Stimulated activated CD4-positive, alpha-beta T cell treated with anti-CD3 and anti-CD28 coated beads, TNF-alpha, amount 100 ng/mL, for 4 hours (primary cell): ENCODE measurements around the gene FHOD1.

Experiments
- DNase-seq, 3 experiments: peaks; one replicate each; pipeline ENCODE4 v3.0.0-alpha.2; 2020; ENCODE audit warnings: low read depth in 3 of 3

Gene FHOD1

DNA sequence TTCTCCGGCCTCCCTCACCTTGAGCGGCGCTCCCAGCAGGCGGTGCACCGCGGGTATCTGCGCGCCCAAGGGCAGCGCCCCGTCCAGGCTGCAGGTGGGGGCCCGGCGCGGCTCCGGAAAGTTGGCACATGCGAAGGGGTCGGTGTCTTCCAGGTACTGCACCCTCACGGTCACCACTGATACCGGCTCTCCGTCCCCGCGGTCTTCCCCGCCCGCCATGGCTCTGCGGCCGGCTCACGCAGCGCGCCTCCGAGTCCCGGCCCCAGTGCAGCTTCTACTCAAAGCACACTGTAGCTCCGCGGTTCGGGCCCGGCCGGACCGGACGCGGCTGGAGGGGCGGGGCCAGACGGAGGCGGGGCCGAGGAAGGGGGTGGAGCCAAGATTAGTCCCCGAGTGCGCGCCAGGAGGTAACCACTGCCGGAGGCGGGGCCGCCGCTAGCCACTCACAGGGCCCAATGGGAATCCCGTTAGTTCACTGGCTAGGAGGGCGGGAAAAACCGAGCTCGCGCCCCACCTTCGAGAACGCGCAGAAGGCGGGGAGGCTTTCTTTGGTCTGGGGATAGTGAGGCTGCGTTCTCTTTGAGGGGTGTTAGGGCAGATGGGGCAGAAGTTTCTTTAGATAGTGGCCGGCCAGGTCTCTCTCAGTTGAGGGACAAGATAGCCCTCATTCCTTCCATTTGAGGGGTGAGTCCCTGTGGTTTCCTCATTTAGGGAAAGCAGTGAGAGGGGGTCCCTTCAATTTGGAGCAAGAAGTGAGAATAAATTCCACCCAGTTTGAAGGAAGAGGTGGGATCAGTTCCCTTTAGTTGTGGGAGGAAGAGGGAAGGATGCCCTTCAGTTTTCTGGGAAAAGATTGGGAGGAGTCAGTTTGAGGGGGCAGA is at the start of gene FHOD1:
TSS of gene FHOD1 (minus strand) at position 290 of the 881 bp plus-strand sequence. CDS start at position 219, 71 bp downstream.
- DNase-seq = peak; percentile 87 to 98 (median 90)

- DNase-seq = no peak
Measured at GRCh38 chr16:67296420-67296819, 49.1 kb upstream of the FHOD1 start.

DNA sequence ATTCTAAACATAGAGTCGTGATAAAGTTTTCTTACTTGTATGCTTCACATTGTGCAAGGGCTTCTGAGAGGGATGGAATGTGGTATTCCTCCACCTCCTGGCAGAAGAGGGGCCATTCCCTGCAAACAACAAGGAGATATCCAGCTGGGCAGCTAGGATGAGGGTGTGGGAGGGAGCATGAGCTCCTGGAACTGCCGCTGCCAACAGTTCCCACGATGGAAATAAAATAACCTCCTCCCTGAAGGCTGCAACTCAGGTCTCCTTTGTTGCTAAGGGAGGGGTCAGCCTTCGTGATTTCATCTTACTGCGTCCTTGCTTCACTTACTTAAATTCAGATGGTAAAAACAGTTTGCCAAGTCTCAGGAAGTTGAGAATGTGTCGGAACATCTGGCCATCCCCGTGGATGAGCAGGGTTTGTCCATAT is 47.7 kb upstream of the FHOD1 start:
- no peak for DNase-seq

DNA sequence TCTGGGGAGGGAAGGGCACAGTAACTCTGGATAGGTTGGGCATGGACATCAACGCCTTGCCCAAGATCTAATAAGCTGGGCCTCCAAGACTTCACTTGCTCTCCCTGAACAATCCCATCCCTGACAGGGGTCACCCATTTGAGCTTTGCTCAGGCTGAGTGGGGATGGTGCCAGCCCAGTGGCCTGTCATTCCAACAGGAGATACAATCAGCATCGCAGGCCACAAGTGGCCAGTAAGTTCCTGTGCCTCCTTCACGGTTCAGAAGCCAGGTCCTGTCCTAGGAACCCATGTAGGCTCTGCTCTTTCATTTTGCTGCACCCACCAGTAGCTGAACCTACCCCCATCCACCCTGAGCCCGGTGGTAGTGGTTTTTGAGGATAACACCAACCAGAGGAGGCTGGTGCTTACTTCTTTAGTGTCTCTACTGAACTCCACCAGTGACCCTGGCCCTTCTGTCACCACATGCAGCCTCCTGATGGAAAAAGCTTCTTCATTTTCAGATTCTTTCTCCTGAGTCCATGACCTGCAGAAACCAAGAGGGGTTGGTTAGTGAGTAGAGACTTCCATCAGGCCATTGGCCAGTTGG is 47.0 kb upstream of the FHOD1 start:
- no peak for DNase-seq

DNA sequence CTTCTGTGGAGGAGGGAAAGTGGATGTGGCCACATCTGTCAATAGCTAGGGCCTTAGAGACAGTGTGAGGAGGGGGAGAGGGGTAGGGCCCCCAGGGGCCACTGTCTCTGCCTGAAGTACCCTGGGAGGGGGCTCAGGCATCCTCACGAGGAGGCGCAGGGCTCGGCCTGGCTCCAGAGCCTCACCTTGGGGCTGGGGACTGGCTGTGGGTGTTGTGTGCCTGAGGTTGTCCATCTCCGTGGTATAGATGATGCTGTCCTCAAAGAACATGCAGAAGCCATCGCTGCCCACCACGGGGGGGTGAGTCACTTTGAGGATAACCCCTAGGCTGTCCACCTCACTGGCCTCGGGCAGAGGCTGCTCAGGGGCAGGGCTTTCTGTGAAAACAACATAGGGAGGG is 44.2 kb upstream of the FHOD1 start:
- no peak for DNase-seq

- DNase-seq = no peak
Measured at GRCh38 chr16:67287960-67288359, 40.7 kb upstream of the FHOD1 start.

GRCh38 chr16:67286441-67287235 is 39.4 kb upstream of the FHOD1 start:
- no peak for DNase-seq

DNA sequence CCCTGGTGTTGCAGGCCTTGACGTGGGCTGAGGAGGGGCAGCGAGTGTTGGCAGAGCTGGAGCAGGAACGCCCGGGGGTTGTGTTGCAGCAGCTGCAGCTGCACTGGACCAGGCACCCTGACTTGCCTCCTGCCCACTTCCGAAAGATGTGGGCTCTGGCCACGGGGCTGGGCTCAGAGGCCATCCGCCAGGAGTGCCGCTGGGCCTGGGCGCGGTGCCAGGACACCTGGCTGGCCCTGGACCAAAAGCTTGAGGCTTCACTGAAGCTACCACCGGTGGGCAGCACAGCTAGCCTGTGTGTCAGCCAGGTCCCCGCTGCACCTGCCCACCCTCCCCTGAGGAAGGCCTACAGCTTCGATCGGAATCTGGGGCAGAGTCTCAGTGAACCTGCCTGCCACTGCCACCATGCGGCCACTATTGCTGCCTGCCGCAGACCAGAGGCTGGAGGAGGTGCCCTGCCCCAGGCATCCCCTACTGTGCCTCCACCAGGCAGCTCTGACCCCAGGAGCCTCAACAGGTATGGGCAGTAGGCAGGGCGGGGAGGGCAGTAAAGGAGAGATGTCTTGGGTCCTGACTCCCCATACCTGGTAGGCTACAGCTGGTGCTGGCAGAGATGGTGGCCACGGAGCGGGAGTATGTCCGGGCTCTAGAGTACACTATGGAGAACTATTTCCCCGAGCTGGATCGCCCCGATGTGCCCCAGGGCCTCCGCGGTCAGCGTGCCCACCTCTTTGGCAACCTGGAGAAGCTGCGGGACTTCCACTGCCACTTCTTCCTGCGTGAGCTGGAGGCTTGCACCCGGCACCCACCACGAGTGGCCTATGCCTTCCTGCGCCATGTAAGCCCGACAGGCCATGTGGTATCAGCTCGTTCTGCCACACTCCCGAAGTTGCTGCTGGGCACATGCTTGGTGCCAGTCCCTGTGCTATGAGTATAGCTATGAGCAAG is 37.7 kb upstream of the FHOD1 start:
- DNase-seq = no peak

DNA sequence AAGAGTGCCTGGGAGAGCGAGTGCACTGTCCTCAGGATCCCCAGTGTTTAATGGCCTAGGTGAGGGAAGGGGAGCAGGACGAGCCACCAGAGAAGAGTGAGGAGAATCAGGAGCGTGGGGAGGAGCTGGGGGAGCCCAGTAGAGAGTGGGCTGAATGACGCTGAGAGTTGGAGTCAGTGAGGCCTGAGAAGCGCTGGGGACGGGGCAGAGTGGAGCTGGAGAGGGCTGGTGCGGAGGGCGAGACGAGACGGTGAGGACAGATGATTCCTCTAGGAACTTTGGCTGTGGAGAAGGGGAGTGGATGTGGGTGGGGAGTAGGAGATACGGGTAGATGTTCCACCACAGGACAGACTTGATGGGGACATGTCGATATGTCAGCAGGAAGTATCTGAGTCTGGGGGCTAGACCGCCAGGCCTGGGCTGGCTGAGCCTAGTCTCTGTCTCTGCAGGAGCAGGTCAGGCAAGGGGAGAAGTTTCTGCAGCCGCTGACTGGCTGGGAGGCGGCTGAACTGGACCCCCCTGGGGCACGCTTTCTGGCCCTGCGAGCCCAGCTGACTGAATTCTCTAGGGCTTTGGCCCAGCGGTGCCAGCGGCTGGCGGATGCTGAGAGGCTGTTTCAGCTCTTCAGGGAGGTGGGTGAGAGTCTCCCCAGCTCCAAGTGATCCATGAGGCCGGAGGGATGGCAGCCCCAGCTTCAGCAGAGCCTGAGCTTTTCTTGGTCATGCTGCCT is 36.7 kb upstream of the FHOD1 start:
- no peak for DNase-seq

- no peak for DNase-seq
Measured at GRCh38 chr16:67283039-67283825, 36.0 kb upstream of the FHOD1 start.

DNA sequence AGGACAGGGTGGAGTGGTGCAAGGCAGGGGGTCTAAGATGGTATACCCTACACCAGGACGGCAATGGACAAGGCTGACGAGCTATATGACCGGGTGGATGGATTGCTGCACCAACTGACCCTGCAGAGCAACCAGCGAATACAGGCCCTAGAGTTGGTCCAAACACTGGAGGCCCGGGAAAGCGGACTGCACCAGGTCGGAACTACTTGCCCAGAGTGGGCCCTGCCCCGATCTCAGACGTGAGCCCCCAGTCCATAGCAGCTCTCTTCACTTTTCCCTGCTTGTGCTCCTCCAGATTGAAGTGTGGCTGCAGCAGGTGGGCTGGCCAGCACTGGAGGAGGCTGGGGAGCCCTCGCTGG is 35.1 kb upstream of the FHOD1 start:
- DNase-seq = no peak

DNA sequence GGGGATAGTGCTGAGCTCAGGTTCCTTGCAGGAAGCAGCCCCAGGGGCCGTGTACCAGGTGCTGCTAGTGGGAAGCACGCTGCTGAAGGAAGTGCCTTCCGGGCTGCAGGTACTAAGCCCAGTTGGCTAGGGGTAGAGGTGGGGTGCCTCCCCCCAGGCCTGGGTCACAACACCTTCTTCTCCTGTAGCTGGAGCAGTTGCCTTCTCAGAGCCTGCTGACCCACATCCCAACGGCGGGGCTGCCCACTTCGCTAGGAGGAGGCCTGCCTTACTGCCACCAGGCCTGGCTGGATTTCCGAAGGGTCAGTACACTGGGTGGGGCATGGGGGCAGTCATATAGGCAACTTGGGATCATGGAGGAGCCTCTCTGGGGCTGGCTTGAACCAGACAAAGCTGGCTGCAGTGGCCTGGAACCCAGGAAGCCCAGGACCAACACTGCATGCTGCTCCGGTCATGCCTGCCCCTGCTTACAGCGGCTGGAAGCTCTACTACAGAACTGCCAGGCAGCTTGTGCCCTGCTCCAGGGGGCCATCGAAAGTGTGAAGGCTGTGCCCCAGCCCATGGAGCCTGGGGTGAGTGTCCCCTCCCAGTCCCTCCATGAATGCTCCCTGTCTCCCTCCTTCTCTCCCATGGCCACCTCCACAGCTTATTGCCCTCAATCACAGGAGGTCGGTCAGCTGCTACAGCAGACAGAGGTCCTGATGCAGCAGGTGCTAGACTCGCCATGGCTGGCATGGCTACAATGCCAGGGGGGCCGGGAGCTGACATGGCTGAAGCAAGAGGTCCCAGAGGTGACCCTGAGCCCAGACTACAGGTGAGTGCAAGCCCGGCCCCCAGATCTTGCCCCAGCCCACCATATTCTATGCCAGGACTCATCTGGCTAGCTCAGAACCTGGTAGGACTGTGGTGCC is 34.5 kb upstream of the FHOD1 start:
- no peak for DNase-seq

- no peak for DNase-seq
Measured at GRCh38 chr16:67280090-67281015, 33.1 kb upstream of the FHOD1 start.

DNA sequence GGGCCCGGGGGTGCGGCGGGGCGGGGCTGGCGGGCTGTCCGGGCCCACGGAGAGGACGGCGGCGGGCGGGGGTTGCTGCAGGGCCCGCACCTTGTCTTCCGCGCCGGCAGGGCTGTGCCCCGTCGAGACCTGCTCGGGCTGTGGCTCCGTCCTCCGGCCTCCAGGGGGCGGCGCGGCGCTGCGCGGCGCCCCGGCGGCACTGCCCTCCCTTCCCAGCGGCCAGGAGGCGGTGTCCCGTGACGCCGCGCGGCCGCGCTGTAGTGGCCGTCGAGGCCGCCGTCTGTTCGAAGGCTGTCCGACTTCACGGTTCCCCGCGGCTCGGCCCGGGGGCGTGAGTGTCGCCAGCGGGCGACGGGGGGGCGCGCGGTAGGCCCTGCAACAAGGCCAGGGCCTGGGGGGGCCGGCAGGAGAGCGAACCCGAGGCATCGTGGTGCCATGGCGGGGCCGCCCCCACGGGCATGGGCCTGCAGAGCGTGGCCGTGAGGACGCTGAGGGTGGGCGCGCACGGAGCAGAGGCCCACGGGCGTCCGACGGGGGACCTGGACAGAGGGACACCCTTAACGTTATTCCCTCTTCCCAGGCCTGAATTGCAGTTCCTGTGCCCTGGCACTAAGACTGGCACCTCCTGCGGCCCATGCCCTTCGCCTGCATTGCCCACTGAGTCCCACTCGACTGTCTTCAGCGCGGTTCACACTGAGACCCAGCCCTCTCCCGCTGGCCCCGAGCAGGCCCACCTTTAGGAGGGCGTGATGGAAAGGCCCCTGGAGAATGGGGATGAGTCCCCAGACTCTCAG is 32.2 kb upstream of the FHOD1 start, which contains the start of gene PLEKHG4:
TSS of gene PLEKHG4 (plus strand) at position 237 of the 794 bp plus-strand sequence. CDS start at position 750, 513 bp downstream.
- peak in 2 of 3 experiments; percentile 61 to 72 for DNase-seq

- DNase-seq = peak; percentile 13 to 73 (median 30)
Measured at GRCh38 chr16:67278773-67279295, 31.6 kb upstream of the FHOD1 start.

DNA sequence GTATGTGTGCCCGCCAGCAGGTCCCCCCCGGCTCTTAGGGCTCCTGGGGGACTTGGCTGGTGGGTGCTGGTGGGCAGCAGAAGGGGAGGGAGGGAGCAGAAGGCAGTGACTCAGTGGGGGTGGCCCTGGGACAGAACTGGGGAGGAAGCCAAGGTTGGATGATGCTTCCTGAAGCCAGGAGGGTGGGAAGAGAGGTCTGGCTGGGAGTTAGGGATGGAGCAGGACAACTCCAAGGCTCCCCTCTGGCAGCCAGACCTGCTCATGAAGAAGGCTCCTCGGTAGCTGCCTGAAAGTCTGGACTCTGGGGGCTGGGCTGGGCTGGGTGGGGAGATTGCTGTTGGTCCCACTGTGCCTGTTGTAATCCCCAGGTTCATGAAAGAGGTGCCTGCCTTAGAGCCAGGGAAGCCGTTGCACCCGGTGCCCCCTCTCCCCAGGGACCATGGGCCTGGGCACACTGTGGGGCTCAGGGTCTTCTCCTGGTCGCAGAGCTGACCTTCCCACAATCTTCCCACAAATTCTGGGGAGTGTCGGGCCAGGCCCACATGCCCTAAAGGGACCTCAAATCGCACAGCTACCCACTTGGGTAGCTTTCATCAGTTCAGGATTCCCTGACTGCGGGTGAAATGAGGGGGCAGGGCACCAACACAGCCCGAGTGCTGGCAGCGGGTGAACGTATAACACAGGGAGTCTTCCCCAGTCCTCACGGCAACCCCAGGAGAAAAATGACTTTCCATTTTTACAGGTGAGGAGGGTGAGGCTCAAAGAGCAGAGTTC is 30.9 kb upstream of the FHOD1 start:
- DNase-seq = no peak
